Stimulated activated naive CD8-positive, alpha-beta T cell treated with anti-CD3 and anti-CD28 coated beads, Interleukin-15, amount 100 ng/mL, for 72 hours (primary cell): ENCODE measurements around the gene IGSF3.
"Not testable (repeated sequence)": the region's sequence is repeated elsewhere in the genome, so short reads cannot be mapped to it uniquely, and the experiment has no call there.

Experiments
- ATAC-seq: fragments of 150-1000 bp; cut with Tn5 transposase; 2 replicates; pipeline ENCODE4 v1.10.0; 2021; ENCODE audit warnings: mild to moderate bottlenecking, moderate library complexity
- DNase-seq, 2 donors: peaks; one replicate each; pipeline ENCODE4 v3.0.0; 2021 to 2022
- H3K27ac Mint-ChIP-seq, 2 donors: one replicate each; pipeline ENCODE4 v1.8.0; 2022; ENCODE audit warnings: mild to moderate bottlenecking in 2 of 2, mixed read lengths in 2 of 2, moderate library complexity in 2 of 2
- H3K27me3 Mint-ChIP-seq: one replicate; pipeline ENCODE4 v1.8.0; 2022; ENCODE audit warnings: mixed read lengths
- H3K4me1 Mint-ChIP-seq: one replicate; pipeline ENCODE4 v1.8.0; 2022; ENCODE audit warnings: mild to moderate bottlenecking, mixed read lengths
- H3K4me3 Mint-ChIP-seq, 2 donors: one replicate each; pipeline ENCODE4 v1.8.0; 2022; ENCODE audit warnings: mild to moderate bottlenecking in 2 of 2, mixed read lengths in 2 of 2, moderate library complexity in 1 of 2
- H3K9me3 Mint-ChIP-seq, 2 donors: one replicate each; pipeline ENCODE4 v1.8.0; 2022; ENCODE audit warnings: mixed read lengths in 2 of 2

Gene IGSF3

DNA sequence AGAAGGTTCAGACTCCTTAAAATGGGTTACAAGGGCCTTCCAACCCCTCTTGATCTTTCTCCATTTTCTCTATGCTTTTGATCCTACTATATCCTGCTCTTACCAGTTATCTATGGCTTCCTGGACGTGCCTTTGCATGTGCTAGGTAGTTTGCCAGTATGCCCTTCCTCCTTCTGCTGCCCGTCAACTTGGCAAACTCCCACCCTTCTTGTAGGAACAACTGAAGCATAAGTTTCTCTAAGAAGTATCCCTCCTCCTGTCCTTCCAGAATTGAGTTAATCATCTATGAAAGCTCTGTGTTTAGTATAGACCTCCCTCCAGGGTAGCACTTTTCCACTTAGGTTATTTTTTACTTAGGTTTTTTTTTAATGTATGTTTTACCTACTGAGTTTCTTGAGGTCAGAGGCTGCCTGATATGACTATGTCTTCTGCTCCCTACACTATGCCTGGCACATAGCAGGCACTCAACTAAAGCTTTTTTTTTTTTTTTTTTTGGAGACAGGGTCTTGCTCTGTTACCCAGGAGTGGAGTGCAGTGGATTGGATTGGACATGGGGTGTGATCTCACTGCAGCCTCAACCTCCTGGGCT is 10.0 kb upstream of the IGSF3 start:
- DNase-seq: no peak
- no peak for ATAC-seq
- no peaks in the 10 kb centered on the region for H3K4me1 Mint-ChIP-seq
- H3K27ac Mint-ChIP-seq: no peak overlapping the region
- no peaks in the 10 kb centered on the region for H3K9me3 Mint-ChIP-seq
- peaks cover 44% of the 10 kb centered on the region for H3K27me3 Mint-ChIP-seq
- H3K4me3 Mint-ChIP-seq: no peak overlapping the region

DNA sequence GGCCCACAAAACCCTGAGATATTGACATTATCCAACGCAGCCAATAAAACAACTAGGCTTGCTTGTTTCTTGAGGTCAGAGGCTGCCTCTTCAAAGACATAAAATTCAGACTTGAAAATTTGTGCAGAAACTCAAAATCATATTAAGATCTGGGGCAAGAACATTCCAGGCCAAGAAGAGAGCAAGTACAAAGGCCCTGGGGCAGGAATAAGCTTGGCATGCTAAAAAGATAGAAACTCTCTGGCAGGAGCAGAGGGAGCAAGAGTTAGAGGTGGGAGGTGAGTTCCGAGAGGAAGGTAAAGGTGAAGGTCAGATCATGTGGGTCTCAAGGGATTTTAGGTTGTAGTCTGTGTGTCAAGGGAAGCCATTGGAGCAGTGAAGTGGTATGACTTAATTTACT is 8.8 kb upstream of the IGSF3 start:
- Mint-ChIP-seq H3K27me3 (peaks cover 46% of the 10 kb centered on the region), H3K27ac (peak overlapping the region in 1 of 2 donors; percentile 6), H3K9me3 (no peaks in the 10 kb centered on the region), H3K4me1 (no peaks in the 10 kb centered on the region), H3K4me3 (no peak overlapping the region)
- DNase-seq (no peak), ATAC-seq (no peak)

GRCh38 chr1:116674751-116675150 is 7.2 kb upstream of the IGSF3 start:
- Mint-ChIP-seq H3K4me3 (no peak overlapping the region), H3K4me1 (no peaks in the 10 kb centered on the region), H3K27ac (no peak overlapping the region), H3K27me3 (peaks cover 57% of the 10 kb centered on the region), H3K9me3 (no peaks in the 10 kb centered on the region)
- no peak for DNase-seq
- no peak for ATAC-seq

DNA sequence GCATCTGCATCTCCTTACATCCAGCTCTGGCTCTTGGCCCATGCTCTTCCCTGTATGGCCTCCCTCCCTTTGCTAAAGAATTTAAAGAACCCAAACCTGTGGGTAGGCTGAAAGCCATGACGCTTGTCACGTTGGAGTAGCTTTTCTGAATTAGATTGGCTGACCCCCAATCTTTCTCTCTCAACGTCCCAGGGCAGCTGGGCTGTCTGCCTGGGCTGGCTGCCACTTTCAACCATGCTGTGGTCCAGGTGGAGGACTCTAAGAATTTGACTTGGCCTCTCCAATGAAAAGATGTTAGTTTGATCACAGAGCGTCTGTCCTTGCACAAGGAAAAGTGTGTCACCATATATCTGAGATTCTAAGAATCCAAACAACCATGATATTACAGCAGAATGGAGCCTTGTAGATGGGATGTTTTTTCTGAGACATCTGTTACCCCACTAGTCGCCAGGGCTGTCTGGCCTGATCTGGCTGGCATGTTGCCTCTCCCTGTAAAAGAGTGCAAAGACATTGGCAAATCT is 6.5 kb upstream of the IGSF3 start:
- Mint-ChIP-seq H3K27me3 (peaks cover 63% of the 10 kb centered on the region), H3K4me1 (no peaks in the 10 kb centered on the region), H3K27ac (no peak overlapping the region), H3K9me3 (no peaks in the 10 kb centered on the region), H3K4me3 (no peak overlapping the region)
- ATAC-seq: no peak
- no peak for DNase-seq

DNA sequence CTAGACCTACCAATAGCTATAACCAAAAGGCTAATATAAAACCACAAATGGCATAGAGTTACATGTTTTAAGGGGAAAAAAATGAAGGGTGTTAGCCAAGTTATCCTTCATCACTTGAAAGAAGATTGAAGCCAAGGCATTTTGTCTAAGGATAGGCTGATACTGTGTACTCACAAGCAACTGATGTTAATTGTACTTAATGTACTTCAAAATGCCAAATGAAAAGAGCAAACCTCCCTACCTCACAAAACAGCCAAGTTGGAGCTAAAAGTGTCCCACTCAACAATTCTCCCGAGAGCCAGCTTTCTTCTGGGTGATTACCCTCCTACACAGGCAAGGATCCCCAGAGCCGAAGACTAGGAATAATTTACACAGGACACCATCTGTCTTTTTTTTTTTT is 4.4 kb upstream of the IGSF3 start:
- Mint-ChIP-seq H3K4me3 (no peak overlapping the region), H3K27ac (no peak overlapping the region), H3K9me3 (no peaks in the 10 kb centered on the region), H3K4me1 (no peaks in the 10 kb centered on the region), H3K27me3 (peaks cover 57% of the 10 kb centered on the region)
- DNase-seq: no peak
- no peak for ATAC-seq

- no peak overlapping the region for H3K4me3 Mint-ChIP-seq
- peaks cover 7% of the 10 kb centered on the region for H3K4me1 Mint-ChIP-seq
- ATAC-seq: no peak
- H3K9me3 Mint-ChIP-seq: no peaks in the 10 kb centered on the region
- peaks cover 63% of the 10 kb centered on the region for H3K27me3 Mint-ChIP-seq
- DNase-seq: no peak
- no peak overlapping the region for H3K27ac Mint-ChIP-seq
These were observed 3.7 kb upstream of the IGSF3 start for GRCh38 chr1:116671072-116671760.

GRCh38 chr1:116668277-116668676 is 744 bp upstream of the IGSF3 start:
- Mint-ChIP-seq H3K27me3 (peaks cover 73% of the 10 kb centered on the region), H3K4me3 (peak overlapping the region; percentile 58 to 66), H3K27ac (no peak overlapping the region), H3K4me1 (peaks cover 26% of the 10 kb centered on the region), H3K9me3 (no peaks in the 10 kb centered on the region)
- ATAC-seq (no peak), DNase-seq (no peak)

GRCh38 chr1:116667078-116667574 is 407 bp downstream of the IGSF3 start:
- Mint-ChIP-seq H3K9me3 (no peaks in the 10 kb centered on the region), H3K27me3 (peaks cover 79% of the 10 kb centered on the region), H3K4me1 (peaks cover 28% of the 10 kb centered on the region), H3K27ac (no peak overlapping the region), H3K4me3 (peak overlapping the region; percentile 62 to 70)
- ATAC-seq: no peak
- no peak for DNase-seq

- Mint-ChIP-seq H3K9me3 (no peaks in the 10 kb centered on the region), H3K4me3 (peak overlapping the region; percentile 62 to 70), H3K27me3 (peaks cover 82% of the 10 kb centered on the region), H3K27ac (no peak overlapping the region), H3K4me1 (peaks cover 28% of the 10 kb centered on the region)
- DNase-seq: peak in 1 of 2 donors; percentile 12
- ATAC-seq: peak; percentile 19
These were observed 1.1 kb downstream of the IGSF3 start for GRCh38 chr1:116666187-116667077.

DNA sequence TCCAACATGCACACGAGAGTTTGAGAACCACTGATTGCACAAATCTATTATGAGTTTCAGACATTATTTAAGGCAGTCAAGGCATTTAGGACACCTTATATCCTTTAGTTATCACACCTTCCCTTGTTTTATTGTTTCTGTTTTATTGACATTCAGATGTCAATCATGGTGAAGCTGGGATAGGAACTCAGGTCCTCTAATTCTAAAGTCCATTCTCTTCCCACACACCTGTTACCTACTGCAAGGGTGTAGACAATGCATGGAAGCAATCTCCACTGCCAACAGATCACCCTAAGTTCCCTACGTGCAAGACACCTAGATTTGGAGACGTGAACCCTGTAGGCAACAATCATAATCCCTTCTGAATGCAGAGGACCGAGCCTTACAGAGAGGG is 2.6 kb downstream of the IGSF3 start:
- Mint-ChIP-seq H3K27me3 (peaks cover 71% of the 10 kb centered on the region), H3K27ac (peak overlapping the region in 1 of 2 donors; percentile 27), H3K4me3 (no peak overlapping the region), H3K9me3 (no peaks in the 10 kb centered on the region), H3K4me1 (peaks cover 28% of the 10 kb centered on the region)
- no peak for DNase-seq
- no peak for ATAC-seq

DNA sequence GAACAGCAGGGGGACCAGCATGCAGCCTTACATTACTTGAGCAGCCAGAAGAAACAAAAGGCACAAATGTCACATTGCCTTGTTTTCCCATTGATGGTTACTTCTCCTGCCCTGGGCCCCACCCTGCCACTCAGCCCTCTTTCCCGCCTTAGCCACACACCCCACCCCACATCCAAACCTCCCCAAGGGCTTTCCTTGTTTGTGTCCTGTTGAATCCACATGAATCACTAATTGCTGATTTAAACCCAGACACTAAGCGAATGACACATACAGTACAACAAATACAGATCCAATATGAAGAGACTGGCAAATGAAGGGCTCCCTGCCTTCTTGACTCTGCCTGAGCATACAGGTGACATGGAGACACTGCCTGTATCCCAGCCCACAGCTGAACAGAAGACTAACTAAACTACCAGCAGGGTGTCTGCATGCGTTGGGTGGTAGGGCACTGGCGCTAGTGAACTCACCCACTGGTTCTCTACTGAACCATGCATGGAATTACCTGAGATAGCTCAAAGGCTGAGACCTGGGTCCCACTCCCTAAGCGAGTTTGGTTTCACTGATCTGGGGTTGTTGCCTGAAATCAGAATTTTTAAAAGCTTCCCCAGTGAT is 3.1 kb downstream of the IGSF3 start:
- Mint-ChIP-seq H3K27ac (no peak overlapping the region), H3K27me3 (peaks cover 66% of the 10 kb centered on the region), H3K4me1 (peaks cover 28% of the 10 kb centered on the region), H3K9me3 (no peaks in the 10 kb centered on the region), H3K4me3 (no peak overlapping the region)
- DNase-seq (no peak), ATAC-seq (no peak)

- Mint-ChIP-seq H3K27ac (no peak overlapping the region), H3K4me1 (peaks cover 28% of the 10 kb centered on the region), H3K9me3 (no peaks in the 10 kb centered on the region), H3K4me3 (no peak overlapping the region), H3K27me3 (peaks cover 63% of the 10 kb centered on the region)
- no peak for ATAC-seq
- DNase-seq: no peak
These were observed 3.7 kb downstream of the IGSF3 start for GRCh38 chr1:116663821-116664220.

DNA sequence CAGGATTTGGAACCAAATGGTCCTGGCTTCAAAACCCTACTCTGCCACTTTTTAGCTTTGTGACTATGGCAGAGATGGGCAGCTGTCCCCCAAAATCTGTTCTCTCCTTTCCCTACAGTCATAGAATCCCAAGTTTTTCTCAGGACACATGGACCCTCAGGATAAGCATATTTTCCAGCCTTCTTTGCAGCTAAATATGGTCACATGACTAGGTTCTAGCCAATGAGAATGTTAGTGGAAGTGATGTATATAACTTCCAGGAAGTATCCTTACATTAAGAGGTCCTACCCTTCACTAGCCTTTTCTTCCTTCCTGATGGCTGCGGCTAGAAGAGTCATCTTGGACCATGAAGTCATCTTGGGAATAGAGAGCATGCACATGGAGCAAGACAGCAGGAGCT is 5.9 kb downstream of the IGSF3 start:
- H3K4me1 Mint-ChIP-seq: peaks cover 26% of the 10 kb centered on the region
- DNase-seq: no peak
- H3K27ac Mint-ChIP-seq: no peak overlapping the region
- ATAC-seq: no peak
- peaks cover 57% of the 10 kb centered on the region for H3K27me3 Mint-ChIP-seq
- no peak overlapping the region for H3K4me3 Mint-ChIP-seq
- H3K9me3 Mint-ChIP-seq: no peaks in the 10 kb centered on the region

- not testable (repeated sequence) for H3K27ac Mint-ChIP-seq, DNase-seq, H3K9me3 Mint-ChIP-seq, H3K4me3 Mint-ChIP-seq, H3K4me1 Mint-ChIP-seq, ATAC-seq
- peaks cover 33% of the 10 kb centered on the region for H3K27me3 Mint-ChIP-seq
These were observed 8.9 kb downstream of the IGSF3 start for GRCh38 chr1:116658645-116659044.

DNA sequence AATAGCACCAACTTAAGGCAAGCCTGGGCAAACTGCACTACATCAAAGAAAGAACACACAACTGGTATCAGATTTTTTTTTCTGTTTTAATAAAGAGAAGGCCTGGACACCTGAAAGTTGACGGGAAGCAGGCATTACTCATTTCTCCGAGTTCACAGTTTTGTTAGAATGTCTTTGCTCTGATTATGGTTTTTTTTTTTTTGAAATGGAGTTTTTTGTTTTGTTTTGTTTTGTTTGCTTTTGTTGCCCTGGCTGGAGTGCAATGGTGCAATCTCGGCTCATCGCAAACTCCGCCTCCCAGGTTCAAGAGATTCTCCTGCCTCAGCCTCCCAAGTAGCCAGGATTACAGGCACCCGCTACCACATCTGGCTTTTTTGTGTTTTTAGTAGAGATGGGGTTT is 9.7 kb downstream of the IGSF3 start:
- not testable (repeated sequence) for H3K4me1 Mint-ChIP-seq, ATAC-seq, H3K27ac Mint-ChIP-seq

More for the DNA sequence above, 9.7 kb downstream of the IGSF3 start:
- not testable (repeated sequence) for H3K4me3 Mint-ChIP-seq, H3K9me3 Mint-ChIP-seq, DNase-seq
- H3K27me3 Mint-ChIP-seq: peaks cover 32% of the 10 kb centered on the region
